Epithelial cell of prostate (primary cell): ENCODE data around the gene TENT4A.

Source experiments
- DNase-seq: peaks from one replicate; pipeline ENCODE4 v3.0.0-alpha.2; 2011; ENCODE audit warnings: low read depth, low spot score
- H3K27ac ChIP-seq: fragments of 450-650 bp; 2 replicates; pipeline ENCODE4 v1.5.1; 2017; ENCODE audit warnings: mild to moderate bottlenecking

The TENT4A gene

DNA sequence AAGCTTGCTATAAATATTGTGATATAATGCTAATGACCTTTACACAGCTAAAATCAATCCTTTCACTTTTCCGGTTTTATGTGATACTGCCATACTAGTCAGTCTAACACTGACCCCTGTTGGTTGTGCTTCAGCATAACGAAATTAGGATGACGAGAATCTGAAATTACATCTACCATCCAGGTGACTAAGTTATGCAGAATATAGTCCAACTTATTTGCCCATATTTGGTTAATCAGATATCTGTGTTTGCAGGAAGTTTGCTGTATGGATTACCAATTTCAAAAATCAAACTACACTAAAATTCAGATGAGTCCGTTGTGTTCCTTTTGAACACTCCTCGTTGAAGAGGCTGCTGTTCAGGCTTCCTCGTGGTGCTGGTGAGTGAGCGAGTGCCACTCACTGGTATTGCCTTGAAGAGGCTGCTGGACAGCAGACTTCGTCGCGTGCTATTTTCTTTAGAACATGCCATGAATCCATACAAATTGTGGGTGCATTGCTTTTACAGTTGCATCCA lies 32.5 kb downstream of the TENT4A start:
- DNase-seq = no peak
- no peak overlapping the region for H3K27ac ChIP-seq

DNA sequence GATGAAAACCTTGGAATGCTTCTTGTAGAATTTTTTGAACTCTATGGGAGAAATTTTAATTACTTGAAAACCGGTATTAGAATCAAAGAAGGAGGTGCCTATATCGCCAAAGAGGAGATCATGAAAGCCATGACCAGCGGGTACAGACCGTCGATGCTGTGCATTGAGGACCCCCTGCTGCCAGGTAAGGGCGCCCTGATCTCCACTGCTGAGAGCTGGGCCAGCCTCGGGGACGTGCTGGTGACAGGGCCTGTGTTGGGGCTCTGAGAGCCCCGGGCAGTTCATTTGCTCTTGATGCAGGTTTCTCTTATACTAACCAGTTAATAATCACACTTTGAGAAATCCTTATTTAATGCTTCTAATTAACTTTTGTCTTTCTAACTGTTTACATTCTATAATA lies 33.0 kb downstream of the TENT4A start:
- H3K27ac ChIP-seq = no peak overlapping the region
- no peak for DNase-seq

DNA sequence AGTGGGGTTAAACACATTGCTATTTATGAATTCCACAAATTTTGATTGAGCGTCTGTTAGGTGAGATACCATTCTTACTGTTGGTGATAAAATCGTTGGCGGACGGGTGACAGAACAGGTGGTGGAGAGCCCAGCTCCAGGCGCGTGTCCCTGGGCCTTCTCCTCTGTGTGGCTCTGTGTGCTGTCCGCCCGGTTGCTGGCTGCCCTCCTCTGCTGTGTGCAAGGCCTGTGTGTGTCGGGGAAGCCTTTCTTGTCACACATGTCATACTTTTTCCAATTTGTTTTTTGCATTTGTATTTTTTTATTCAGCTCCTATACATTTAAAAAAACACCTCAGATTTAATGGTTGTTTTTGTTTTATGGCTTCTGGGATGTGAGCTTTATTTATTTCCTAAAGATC lies 33.9 kb downstream of the TENT4A start:
- no peak for DNase-seq
- no peak overlapping the region for H3K27ac ChIP-seq

DNA sequence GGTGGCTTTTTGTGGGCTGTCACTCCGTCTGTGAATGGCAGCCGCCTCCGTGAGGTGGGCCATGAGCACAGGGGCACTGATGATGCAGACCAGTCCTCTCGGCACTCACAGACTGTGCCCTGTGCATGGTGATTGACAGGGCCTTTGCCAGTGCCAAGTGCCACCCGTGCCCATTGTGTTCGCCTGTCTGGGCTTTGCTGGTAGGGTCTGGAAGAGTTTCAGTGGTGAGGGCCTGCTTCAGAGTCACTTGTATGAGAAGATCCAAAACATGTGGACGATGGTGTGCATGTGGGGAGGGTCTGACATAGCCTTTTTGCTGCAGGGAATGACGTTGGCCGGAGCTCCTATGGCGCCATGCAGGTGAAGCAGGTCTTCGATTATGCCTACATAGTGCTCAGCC lies 34.9 kb downstream of the TENT4A start:
- DNase-seq = no peak
- H3K27ac ChIP-seq = no peak overlapping the region

DNA sequence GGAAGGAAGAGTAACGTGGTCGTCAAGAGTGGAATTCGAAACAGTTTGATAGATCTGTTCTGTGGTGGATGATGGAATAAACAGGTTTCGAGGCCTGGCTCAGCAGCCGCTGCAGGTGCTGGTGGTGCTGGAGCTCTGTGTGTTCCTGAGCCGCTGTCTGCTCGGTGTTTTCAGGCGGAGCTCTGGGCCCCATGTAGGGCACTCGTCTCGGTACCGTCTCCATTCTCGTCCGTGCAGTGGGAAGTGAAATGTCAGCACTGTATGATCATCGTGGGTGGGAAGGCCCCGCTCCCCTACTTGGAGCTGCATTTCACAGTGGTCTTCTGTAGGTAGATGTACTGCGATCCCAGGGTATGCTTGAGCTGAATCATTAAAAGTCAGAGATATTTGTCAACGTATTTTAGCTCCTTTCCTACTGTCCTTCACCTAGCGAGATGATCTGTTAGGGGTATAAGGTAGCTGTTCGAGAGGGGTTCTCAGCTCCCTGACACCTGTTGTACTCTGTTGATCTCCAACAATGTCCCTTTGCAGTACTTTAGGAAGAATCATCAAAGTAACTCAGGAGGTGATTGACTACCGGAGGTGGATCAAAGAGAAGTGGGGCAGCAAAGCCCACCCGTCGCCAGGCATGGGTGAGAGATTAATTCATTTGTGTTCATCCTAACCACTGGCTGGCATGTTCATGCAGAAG lies 35.9 kb downstream of the TENT4A start:
- no peak for DNase-seq

DNA sequence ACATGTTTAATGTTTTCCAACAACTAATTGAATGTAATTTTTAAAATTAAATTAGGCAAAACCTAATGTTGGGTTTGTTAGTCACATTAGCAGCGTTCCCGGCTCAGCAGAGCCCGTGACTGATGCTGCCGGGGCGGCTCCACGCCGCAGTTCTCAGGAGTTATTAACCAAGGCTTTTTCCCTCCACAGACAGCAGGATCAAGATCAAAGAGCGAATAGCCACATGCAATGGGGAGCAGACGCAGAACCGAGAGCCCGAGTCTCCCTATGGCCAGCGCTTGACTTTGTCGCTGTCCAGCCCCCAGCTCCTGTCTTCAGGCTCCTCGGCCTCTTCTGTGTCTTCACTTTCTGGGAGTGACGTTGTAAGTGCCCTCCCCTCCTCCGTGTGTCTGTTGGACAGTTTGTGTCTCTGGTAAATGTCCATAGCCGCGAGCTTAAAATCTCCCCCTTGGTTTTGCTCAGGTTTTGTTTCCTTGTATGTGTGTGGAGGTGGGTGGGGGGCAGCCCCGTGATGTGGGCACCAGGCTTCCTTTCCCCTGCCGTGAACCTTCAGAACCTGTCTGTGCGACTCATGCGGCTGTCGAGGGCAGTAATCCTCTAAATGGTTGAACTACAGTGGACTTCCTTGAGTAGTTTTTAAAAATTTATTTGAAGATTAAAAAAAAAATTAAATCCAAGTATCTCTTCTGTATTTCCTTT lies 37.1 kb downstream of the TENT4A start:
- DNase-seq = no peak
- no peak overlapping the region for H3K27ac ChIP-seq

More for the DNA sequence above, 35.9 kb downstream of the TENT4A start:
- H3K27ac ChIP-seq = no peak overlapping the region

DNA sequence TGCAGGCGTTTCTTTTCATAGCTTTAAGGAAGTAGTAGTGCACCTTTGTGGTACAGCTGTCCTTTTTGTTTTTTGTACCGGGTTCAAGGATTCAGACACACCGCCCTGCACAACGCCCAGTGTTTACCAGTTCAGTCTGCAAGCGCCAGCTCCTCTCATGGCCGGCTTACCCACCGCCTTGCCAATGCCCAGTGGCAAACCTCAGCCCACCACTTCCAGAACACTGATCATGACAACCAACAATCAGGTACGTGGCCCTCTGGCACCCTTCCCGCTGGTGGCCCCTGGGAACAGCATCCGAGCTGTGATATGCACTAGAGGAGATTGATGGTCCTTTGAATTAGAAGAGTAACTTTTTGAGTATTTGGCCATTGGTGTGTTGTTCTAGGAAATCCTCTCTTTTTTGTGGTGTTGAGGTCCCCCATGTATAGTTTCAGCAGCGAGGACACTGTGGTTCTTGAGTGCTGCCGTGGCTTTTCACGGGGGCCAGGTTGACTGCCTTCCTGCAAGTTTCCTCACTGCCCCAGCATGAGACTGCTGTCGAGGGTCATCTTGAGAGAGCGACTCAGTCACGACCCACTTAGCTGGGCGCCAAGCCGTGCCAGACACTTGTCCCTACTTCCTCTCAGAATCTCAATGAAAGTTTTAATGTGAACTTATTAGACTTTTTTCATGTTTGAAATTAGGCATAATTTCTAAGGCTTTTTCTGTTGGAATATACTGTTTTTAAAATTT lies 37.9 kb downstream of the TENT4A start:
- no peak for DNase-seq
- no peak overlapping the region for H3K27ac ChIP-seq

DNA sequence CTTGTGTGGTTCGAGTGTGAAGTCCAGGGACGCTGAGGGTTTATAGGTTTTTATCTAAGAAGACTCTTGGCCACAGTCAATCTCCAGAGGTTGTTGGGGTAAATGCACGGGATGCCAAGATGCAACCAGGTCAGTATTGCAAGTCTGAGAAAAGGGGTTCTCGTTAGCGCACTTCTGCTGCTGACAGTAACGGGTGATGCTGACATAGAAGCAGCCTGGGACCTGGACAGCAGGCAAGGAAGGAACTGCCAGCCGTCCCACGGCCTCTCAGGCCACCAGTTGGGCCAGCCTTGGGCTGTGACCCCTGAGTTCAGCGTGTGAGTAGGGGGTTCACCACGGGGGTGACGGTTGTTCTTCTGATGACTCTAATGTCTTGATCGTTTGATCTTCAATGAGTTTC lies 39.0 kb downstream of the TENT4A start:
- no peak overlapping the region for H3K27ac ChIP-seq
- no peak for DNase-seq

DNA sequence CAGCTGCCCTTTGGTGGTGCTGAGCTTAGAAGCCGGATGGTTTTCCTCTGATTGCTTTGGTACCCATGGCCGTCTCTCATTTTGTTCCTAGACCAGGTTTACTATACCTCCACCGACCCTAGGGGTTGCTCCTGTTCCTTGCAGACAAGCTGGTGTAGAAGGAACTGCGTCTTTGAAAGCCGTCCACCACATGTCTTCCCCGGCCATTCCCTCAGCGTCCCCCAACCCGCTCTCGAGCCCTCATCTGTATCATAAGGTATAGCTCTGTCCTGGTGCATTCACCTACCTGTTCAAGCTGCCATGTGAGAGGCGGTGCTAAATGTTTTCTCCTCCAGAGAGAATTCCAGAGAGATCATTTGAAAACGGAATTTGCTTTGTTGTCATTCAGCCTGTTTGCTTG lies 39.5 kb downstream of the TENT4A start:
- H3K27ac ChIP-seq = no peak overlapping the region
- no peak for DNase-seq

DNA sequence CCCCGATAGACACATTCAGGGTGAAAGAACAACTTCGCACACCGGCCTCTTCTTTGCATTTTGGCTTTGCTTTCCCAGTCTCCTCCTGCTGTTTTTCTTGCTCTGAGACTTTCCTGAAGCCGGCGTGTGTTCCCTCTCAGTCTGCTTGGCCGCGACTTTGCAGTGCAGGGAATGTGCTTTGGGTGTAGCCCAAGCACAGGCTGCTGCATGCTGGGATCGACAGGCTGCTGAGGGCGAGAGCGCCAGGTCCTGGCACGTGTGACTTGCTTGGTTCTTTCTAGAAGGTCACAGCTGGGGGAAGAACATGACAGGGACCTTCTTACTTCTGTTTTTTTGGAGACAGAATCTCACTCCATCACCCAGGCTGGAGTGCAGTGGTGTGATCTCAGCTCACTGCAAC lies 40.6 kb downstream of the TENT4A start:
- no peak for DNase-seq

DNA sequence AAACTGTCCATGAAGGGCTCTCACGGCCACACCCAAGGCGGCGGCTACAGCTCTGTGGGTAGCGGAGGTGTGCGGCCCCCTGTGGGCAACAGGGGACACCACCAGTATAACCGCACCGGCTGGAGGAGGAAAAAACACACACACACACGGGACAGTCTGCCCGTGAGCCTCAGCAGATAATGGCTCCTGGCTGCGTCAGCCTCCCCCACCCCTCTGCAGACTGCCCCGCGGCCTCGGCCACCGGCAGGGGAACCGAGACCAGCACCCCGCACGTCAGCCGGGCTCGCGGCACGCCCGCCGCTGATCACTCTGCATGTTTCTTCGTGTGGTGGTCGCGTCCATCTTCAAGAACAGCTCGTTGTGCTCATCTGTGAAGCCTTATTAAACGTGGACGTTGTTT lies 41.5 kb downstream of the TENT4A start:
- H3K27ac ChIP-seq = no peak overlapping the region
- no peak for DNase-seq

More for the DNA sequence above, 40.6 kb downstream of the TENT4A start:
- H3K27ac ChIP-seq = no peak overlapping the region

DNA sequence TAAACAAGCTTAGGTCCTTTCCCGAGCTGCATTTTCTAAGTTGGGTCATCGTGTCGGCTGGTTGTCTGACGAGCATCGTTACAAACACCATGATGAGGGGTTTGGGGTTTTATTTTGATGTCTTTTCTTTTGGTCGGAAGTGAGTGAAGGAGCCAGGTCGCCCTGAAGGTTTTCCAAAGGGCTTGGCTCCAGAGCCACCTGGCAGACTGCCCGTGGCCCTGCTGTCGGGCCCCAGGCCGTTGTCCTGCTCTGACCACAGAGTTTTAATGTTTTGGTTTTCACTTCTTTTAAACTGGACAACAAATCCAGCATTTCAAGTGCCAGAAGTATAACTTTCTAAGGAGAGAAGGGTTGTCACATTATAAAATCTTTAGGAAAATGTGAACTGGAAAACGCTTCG lies 42.3 kb downstream of the TENT4A start:
- H3K27ac ChIP-seq = no peak overlapping the region
- DNase-seq = no peak

DNA sequence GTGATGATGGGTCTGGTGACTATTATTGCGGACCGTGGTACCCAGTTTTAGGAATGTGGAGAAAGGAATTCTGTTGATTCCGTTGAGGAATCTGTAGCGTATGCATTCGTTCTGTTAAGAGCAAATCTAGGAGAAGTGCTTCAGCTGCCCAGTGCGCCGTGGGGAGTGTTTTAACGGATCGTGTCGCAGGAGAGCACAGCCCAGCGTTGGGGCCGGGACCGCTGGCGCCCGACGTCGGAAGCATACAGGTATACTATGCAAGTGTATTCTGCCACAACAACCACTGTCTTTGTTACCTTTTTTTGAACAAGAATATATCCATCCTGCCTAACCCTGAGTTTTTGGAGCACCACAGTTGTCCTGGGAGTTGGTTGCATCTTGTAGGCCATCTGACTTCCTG lies 42.7 kb downstream of the TENT4A start:
- DNase-seq = no peak
- no peak overlapping the region for H3K27ac ChIP-seq

DNA sequence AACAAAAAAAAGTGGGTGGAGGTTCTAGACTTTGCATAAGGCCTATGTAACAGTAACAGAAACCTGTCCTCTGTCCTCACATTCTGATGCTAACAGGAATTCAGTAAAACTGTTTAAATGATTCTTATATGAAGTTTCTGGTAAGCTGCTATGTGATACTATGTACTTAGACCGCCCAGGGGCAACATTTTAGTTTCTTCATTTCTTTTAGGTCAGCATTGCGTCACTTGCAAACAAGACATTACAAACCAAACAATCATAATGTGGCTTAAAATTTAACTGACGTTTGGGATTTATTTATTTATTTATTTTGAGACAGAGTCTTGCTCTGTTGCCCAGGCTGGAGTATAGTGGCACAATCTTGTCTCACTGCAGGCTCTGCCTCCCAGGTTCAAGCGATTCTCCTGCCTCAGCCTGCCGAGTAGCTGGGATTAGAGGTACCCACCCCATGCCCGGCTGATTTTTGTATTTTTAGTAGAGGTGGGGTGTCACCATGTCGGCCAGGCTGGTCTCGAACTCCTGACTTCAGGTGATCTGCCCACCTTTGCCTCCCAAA lies 44.3 kb downstream of the TENT4A start:
- DNase-seq = no peak
- H3K27ac ChIP-seq = no peak overlapping the region

DNA sequence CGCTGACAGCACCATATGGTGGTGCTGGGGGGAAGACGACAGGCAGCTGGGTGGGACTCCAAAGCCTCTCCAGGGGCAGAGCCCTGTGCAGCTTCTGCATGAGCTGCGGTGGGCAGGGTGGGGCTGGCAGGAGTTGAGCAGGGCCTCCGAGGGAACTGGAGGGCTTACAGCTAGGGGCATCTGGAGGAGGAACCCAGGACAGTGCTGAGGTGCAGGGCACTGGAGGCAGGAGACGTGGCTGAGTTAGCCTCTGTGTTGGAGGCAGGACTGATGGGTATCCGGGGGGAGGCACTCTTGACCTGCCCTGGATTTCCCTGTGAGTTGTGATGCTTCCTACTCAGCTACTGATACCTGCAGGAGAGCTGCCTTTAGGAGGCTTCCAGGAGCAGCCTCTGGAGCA lies 45.0 kb downstream of the TENT4A start:
- H3K27ac ChIP-seq = no peak overlapping the region
- no peak for DNase-seq

DNA sequence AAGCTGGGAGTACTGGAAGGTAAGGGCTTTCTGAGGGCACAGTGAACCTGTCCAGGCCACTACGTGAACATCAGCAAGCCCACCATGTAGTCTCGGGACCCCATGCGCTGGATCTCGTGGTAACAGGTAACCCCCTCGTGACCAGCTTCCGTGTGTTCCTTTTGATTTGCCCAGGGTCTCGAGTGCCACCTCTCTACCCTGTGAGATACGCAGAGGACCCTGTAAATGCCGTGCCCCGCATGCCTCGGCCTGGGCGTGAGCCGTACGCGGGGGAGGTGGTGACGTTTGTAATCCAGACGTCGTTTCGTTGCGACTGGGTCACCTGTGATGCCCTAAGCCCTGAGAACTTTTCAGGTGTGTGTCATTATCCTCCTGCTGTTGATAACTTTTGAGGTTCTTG lies 45.5 kb downstream of the TENT4A start:
- DNase-seq = no peak
- no peak overlapping the region for H3K27ac ChIP-seq

DNA sequence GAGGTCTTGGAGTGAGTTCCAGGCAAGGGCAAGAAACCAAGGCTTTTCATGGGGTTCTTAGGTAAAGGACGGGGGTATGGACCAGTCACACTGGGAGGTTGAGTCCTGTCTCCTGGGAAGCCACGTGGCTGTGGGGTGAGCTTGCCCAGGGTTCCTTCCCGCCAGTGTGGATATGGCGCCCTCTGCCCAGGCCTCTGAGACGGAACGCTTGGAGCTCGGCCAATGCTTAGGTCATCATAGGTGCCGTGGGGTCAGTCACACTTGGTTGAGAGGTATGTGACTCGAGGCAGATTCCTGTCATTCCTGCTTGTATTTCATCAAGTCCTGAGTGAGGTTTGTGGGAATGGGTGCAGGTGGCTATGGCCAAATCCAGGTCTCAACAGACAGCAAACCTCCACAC lies 46.2 kb downstream of the TENT4A start:
- no peak overlapping the region for H3K27ac ChIP-seq
- DNase-seq = no peak

DNA sequence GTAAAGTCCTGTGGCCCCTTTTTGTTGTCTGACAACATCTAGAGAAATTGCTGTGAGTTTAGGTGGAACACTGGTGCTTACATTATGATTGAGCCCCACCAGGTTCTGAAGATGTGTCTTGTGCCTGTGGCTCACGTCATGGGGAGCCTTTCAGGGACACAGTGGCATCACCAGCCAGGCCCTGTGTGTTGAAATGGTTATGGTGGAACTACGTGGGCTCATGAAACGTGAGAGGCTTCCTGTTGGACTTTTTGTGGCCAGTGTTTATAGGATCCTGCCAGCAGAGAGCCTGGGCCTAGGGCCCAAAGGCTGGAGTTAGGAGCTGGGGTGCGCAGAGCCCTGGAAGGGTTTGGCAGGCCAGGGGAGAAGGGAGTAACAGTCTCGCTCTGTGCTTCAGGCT lies 46.8 kb downstream of the TENT4A start:
- DNase-seq = no peak

DNA sequence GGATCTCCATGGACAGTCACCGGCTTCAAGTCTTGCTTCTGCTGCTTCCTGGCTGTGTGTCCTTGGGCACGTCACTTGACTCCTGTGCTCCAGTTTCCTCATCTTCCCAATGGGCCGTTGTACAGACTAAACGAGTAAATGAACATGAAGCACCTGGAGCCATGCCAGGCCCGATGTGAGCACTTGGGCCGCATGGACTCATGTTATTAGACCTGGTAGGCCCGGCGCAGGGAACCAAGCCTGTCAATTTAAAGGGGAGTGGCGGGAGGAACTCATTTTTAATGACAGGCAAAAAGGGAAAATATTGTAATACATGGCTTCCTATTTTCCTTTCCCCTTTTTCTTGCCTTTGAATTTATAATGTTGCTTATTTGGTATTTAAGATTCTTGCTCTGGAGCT lies 47.5 kb downstream of the TENT4A start:
- DNase-seq = no peak
- no peak overlapping the region for H3K27ac ChIP-seq

More for the DNA sequence above, 46.8 kb downstream of the TENT4A start:
- no peak overlapping the region for H3K27ac ChIP-seq

DNA sequence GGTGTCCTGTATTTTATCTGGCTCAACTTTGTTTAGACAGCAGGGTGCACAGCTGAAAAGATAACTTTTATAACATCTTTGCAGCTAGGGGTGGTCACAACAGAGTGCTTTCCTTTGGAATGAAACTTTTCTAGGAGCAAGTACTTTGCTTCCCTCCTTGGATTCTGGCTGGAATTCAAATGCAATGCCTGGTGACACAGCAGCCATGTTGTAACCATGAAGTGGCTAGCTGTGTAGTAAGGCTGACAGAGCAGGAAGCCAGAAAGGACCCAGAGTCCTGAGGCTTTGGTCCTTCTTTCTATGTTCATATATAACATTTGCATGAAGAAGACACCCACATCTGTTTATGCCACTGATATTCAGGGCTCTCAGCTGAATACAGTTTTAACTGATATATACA lies 48.1 kb downstream of the TENT4A start:
- DNase-seq = no peak
- H3K27ac ChIP-seq = no peak overlapping the region

DNA sequence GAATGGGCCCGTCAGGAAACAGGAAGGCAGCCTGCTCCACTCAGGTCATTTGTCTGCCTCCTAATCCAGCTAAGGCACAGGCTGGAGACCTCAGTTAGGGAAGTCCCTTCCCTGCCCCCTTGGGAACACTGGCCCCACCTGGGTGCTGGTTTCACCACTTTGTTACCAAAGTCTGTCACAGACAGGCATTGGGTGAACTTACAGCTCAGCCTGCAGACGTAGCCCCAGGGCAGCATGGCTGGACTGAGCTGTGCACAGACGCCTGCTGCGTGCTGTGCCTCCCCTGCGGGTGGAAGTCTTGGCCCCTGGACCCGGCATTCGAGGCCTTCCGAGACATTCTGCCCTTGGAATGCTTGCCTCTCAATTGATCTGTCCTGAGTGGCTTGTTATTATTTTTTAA lies 48.9 kb downstream of the TENT4A start:
- DNase-seq = no peak
- no peak overlapping the region for H3K27ac ChIP-seq
